SK-N-SH (cell line): Measurements from ENCODE around the gene CYP11A1. TPM values are rescaled to one million over a fixed set of nuclear protein-coding genes. Genes with fewer than 3 reads are reported as not detected.

Experiments
- CTCF ChIA-PET: fragments of 300-600, 350-600 bp; formaldehyde crosslinking; extraction: SDS; loops from one replicate; lab custom pipeline; 2021; lab: Yijun Ruan, JAX
- POLR2A ChIA-PET: fragments of 350-600 bp; sonication (Branson Sonifier 250); formaldehyde crosslinking; extraction: SDS; loops from one replicate; lab custom pipeline; 2020; ENCODE audit warnings: antibody characterized with exemption, inconsistent platforms; lab: Yijun Ruan, JAX
- DNase-seq: peaks from one replicate; pipeline ENCODE4 v3.0.0; 2012
- H2AFZ ChIP-seq: fragments of 200-600 bp; sonication (generic); 2 replicates; pipeline ENCODE4 v1.8.1; 2016; ENCODE audit warnings: antibody characterized with exemption, mild to moderate bottlenecking, low read depth
- H3F3A ChIP-seq: fragments of 200-600 bp; sonication (generic); replicated peaks from 2 replicates; pipeline ENCODE3; 2016; ENCODE audit warnings: antibody characterized with exemption, mild to moderate bottlenecking; ENCODE audit not compliant: insufficient read depth
- H3K27ac ChIP-seq, 2 experiments: fragments of 200-500 bp in 1 of 2; fragments of 200-600 bp in 1 of 2; sonication (Bioruptor generic) in 1 of 2; sonication (generic), shearing (Covaris generic) in 1 of 2; 2 replicates each; pipeline versions ENCODE4 v1.5.1 to v1.6.1; 2014 to 2016; ENCODE audit warnings: low read depth in 2 of 2, inconsistent platforms in 1 of 2, low read length in 1 of 2, mild to moderate bottlenecking in 1 of 2, mixed read lengths in 1 of 2
- H3K27me3 ChIP-seq: fragments of 200-600 bp; sonication (generic), shearing (Covaris generic); 2 replicates; pipeline ENCODE4 v1.6.1; 2016; ENCODE audit warnings: mixed run types; ENCODE audit not compliant: insufficient read depth
- H3K36me3 ChIP-seq, 2 experiments: fragments of 200-500 bp in 1 of 2; fragments of 200-600 bp in 1 of 2; sonication (Bioruptor generic) in 1 of 2; sonication (generic) in 1 of 2; replicated peaks in 1 of 2; 2 replicates each; pipeline versions ENCODE3 to v1.5.1; 2014 to 2016; ENCODE audit warnings: low read length in 1 of 2, mild to moderate bottlenecking in 1 of 2; ENCODE audit not compliant: insufficient read depth in 2 of 2, control insufficient read depth in 1 of 2
- H3K4me1 ChIP-seq, 2 experiments: fragments of 200-500 bp in 1 of 2; fragments of 200-600 bp in 1 of 2; sonication (Bioruptor generic) in 1 of 2; sonication (generic), shearing (Covaris generic) in 1 of 2; 2 replicates each; pipeline versions ENCODE4 v1.5.1 to v1.6.1; 2014 to 2016; ENCODE audit warnings: low read depth in 1 of 2, low read length in 1 of 2, mixed run types in 1 of 2; ENCODE audit not compliant: insufficient read depth in 2 of 2, control insufficient read depth in 1 of 2
- H3K4me2 ChIP-seq: fragments of 200-600 bp; sonication (generic), shearing (Covaris generic); 2 replicates; pipeline ENCODE4 v1.6.1; 2017; ENCODE audit warnings: mixed run types
- H3K4me3 ChIP-seq, 2 experiments: fragments of 200-500 bp in 1 of 2; fragments of 200-600 bp in 1 of 2; sonication (Bioruptor generic) in 1 of 2; sonication (generic), shearing (Covaris generic) in 1 of 2; 2 replicates each; pipeline versions ENCODE4 v1.5.1 to v1.8.1; 2014 to 2016; ENCODE audit warnings: low read depth in 2 of 2, inconsistent platforms in 1 of 2, low read length in 1 of 2, mild to moderate bottlenecking in 1 of 2, mixed read lengths in 1 of 2, moderate library complexity in 1 of 2
- H3K79me2 ChIP-seq: fragments of 200-600 bp; sonication (generic); 2 replicates; pipeline ENCODE4 v1.8.1; 2017; ENCODE audit warnings: mild to moderate bottlenecking; ENCODE audit not compliant: insufficient read depth
- H3K9ac ChIP-seq: fragments of 200-600 bp; sonication (generic); 2 replicates; pipeline ENCODE4 v1.6.1; 2017; ENCODE audit warnings: mixed run types
- H3K9me2 ChIP-seq: fragments of 200-600 bp; sonication (generic); 2 replicates; pipeline ENCODE4 v1.6.1; 2017; ENCODE audit warnings: mixed run types
- H3K9me3 ChIP-seq: fragments of 200-600 bp; sonication (generic); 2 replicates; pipeline ENCODE4 v1.6.1; 2017; ENCODE audit warnings: mixed run types, mild to moderate bottlenecking, moderate library complexity
- H4K20me1 ChIP-seq: fragments of 200-600 bp; sonication (generic); 2 replicates; pipeline ENCODE4 v1.6.1; 2017; ENCODE audit warnings: mild to moderate bottlenecking, mixed run types; ENCODE audit not compliant: insufficient read depth
- EP300 ChIP-seq, 2 experiments: IDR thresholded peaks; 2 replicates each; pipeline versions ENCODE4 v1.4.0 to v1.6.1; 2012; ENCODE audit warnings: borderline replicate concordance in 1 of 2, low read depth in 1 of 2, low read length in 1 of 2
- EZH2phosphoT487 ChIP-seq: fragments of 200-600 bp; sonication (generic); IDR thresholded peaks from 2 replicates; pipeline ENCODE4 v1.6.1; 2017; ENCODE audit warnings: low read depth, mixed run types, mild to moderate bottlenecking, antibody characterized with exemption, moderate library complexity, borderline replicate concordance
- JUND ChIP-seq: IDR thresholded peaks from 2 replicates; pipeline ENCODE4 v1.4.0; 2012
- MXI1 ChIP-seq: IDR thresholded peaks from 2 replicates; pipeline ENCODE4 v1.6.1; 2012; ENCODE audit warnings: mild to moderate bottlenecking, low read depth, low read length, improper control_type of control experiment
- NFIC ChIP-seq: IDR thresholded peaks from 2 replicates; pipeline ENCODE4 v1.4.0; 2012; ENCODE audit warnings: borderline replicate concordance
- NRF1 ChIP-seq: IDR thresholded peaks from 2 replicates; pipeline ENCODE4 v1.6.1; 2012; ENCODE audit warnings: low read depth, mild to moderate bottlenecking, low read length
- POLR2AphosphoS5 ChIP-seq: IDR thresholded peaks from 2 replicates; pipeline ENCODE4 v1.6.1; 2012; ENCODE audit warnings: low read depth, low read length
- TAF1 ChIP-seq: IDR thresholded peaks from 2 replicates; pipeline ENCODE4 v1.6.1; 2012; ENCODE audit warnings: low read depth, mild to moderate bottlenecking, low read length, moderate library complexity, borderline replicate concordance
- TCF12 ChIP-seq: IDR thresholded peaks from 2 replicates; pipeline ENCODE4 v1.4.0; 2012
- TEAD4 ChIP-seq: IDR thresholded peaks from 2 replicates; pipeline ENCODE4 v1.4.0; 2012; ENCODE audit warnings: mild to moderate bottlenecking, borderline replicate concordance; ENCODE audit not compliant: insufficient read depth
- WGBS: methylation state at CpG from one replicate; pipeline ENCODE4 v1.1.6; 2017; ENCODE audit warnings: low lambda C conversion rate; 5-methylcytosine and 5-hydroxymethylcytosine counted together
- polyA plus RNA-seq, 3 experiments: library from polyadenylated mRNA; depleted of rRNA; stranded (reverse); fragments of >200 nt; gene quantifications; 2 replicates each; pipeline ENCODE4 v1.2.3, GENCODE V29; 2012
- TF ChIP-seq, protein P1 (sequence below): fragments of 150-350 bp; IDR thresholded peaks from 2 replicates; pipeline ENCODE4 v1.6.1; 2017; ENCODE audit warnings: antibody characterized with exemption, low read length, low read depth, borderline replicate concordance
- TF ChIP-seq, protein P2 (sequence below): IDR thresholded peaks from 2 replicates; pipeline ENCODE4 v1.4.0; 2012; ENCODE audit warnings: low read depth, borderline replicate concordance
- TF ChIP-seq, protein P3 (sequence below): fragments of 200-600 bp; sonication (generic); IDR thresholded peaks from 2 replicates; pipeline ENCODE4 v1.6.1; 2017; ENCODE audit warnings: antibody characterized with exemption, mild to moderate bottlenecking, moderate library complexity
- TF ChIP-seq, protein P4 (sequence below): fragments of 150-350 bp; IDR thresholded peaks from 2 replicates; pipeline ENCODE4 v1.6.1; 2016; ENCODE audit warnings: mild to moderate bottlenecking, low read depth, low read length
- TF ChIP-seq, protein P5 (sequence below): IDR thresholded peaks from 2 replicates; pipeline ENCODE4 v1.4.0; 2012; ENCODE audit warnings: low read depth, borderline replicate concordance

The CYP11A1 gene
- polyA plus RNA-seq, 1 of the 3 experiments (the other 2 are of a cell fraction), result 0.08 TPM

DNA sequence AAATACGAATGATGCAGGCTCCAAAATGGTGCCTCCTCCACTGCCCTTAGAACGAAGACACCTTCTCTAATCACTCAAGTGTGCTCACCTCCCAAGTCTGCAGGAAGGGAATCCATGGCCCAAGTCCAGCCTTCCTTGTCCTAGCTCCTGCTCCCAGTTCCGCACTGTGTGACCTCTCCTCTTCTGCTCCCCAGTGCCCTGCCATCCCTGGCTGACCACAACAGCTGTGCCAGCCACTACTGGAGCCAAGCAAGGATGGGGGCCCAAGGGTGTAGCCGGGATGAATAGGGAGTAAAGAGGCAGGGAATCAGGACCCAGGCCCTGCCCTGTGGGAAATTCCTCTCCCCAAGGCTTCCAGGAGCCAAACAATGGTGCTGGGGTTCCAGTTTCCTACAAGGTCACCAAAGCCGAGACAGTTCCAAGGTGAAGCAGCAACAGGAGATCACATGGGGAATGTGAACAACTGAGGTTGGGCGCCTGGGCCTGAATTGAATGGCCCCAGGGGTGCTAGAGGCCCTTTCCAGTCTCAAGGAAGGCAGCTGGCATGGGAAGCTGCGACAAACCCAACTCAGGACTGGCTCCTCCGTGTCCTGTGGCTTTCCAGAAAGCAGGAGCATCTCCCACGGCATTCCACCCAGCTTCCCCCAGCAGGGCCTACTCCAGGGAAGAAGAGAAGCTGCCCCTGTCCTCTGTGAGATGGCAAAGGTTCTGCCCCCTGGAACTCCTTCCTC is 46.1 kb upstream of the CYP11A1 start:
- CTCF ChIA-PET, result interaction anchor here (0.9 kb wide), 1 partner anchor 18 kb away, joined by 4 read pairs; no protein-coding TSS in a partner anchor
- POLR2A ChIA-PET, result no interaction called here
- no peak overlapping the region for H3K27ac ChIP-seq

DNA sequence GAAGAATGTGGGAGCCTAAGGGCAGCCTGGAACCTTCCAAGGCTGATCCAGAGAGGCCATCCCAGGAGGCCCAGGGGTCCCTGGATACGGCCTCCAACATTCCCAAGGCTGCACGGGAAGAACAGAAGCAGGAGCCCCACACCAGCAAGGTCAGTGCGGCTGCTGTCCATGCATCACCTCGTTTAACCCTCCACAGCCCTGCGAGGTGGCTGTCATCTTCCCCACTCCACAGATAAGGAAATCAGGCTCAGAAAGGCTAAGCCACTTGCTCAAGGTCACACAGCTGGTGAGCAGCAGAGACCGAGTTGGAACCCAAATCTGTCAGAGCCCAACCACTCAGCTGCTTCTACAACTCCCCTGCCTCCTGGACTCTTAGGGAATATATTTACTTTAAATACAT is 44.7 kb upstream of the CYP11A1 start:
- DNase-seq, result no peak
- TF ChIP-seq EP300 (IDR thresholded peaks at IDR 0.05; ENCODE audit: borderline replicate concordance in 1 of 2, low read depth in 1 of 2, low read length in 1 of 2) (no peak), NFIC (no peak), NRF1 (no peak), POLR2AphosphoS5 (no peak), TEAD4 (no peak), TAF1 (no peak), TCF12 (no peak), JUND (no peak)
- TF ChIP-seq, protein P1, sequence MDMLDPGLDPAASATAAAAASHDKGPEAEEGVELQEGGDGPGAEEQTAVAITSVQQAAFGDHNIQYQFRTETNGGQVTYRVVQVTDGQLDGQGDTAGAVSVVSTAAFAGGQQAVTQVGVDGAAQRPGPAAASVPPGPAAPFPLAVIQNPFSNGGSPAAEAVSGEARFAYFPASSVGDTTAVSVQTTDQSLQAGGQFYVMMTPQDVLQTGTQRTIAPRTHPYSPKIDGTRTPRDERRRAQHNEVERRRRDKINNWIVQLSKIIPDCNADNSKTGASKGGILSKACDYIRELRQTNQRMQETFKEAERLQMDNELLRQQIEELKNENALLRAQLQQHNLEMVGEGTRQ, result no peak
- TF ChIP-seq, protein P2, sequence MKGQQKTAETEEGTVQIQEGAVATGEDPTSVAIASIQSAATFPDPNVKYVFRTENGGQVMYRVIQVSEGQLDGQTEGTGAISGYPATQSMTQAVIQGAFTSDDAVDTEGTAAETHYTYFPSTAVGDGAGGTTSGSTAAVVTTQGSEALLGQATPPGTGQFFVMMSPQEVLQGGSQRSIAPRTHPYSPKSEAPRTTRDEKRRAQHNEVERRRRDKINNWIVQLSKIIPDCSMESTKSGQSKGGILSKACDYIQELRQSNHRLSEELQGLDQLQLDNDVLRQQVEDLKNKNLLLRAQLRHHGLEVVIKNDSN, result no peak
- TF ChIP-seq, protein P3, sequence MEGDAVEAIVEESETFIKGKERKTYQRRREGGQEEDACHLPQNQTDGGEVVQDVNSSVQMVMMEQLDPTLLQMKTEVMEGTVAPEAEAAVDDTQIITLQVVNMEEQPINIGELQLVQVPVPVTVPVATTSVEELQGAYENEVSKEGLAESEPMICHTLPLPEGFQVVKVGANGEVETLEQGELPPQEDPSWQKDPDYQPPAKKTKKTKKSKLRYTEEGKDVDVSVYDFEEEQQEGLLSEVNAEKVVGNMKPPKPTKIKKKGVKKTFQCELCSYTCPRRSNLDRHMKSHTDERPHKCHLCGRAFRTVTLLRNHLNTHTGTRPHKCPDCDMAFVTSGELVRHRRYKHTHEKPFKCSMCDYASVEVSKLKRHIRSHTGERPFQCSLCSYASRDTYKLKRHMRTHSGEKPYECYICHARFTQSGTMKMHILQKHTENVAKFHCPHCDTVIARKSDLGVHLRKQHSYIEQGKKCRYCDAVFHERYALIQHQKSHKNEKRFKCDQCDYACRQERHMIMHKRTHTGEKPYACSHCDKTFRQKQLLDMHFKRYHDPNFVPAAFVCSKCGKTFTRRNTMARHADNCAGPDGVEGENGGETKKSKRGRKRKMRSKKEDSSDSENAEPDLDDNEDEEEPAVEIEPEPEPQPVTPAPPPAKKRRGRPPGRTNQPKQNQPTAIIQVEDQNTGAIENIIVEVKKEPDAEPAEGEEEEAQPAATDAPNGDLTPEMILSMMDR, result no peak
- TF ChIP-seq, protein P4, sequence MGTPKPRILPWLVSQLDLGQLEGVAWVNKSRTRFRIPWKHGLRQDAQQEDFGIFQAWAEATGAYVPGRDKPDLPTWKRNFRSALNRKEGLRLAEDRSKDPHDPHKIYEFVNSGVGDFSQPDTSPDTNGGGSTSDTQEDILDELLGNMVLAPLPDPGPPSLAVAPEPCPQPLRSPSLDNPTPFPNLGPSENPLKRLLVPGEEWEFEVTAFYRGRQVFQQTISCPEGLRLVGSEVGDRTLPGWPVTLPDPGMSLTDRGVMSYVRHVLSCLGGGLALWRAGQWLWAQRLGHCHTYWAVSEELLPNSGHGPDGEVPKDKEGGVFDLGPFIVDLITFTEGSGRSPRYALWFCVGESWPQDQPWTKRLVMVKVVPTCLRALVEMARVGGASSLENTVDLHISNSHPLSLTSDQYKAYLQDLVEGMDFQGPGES, result no peak
- TF ChIP-seq, protein P5, sequence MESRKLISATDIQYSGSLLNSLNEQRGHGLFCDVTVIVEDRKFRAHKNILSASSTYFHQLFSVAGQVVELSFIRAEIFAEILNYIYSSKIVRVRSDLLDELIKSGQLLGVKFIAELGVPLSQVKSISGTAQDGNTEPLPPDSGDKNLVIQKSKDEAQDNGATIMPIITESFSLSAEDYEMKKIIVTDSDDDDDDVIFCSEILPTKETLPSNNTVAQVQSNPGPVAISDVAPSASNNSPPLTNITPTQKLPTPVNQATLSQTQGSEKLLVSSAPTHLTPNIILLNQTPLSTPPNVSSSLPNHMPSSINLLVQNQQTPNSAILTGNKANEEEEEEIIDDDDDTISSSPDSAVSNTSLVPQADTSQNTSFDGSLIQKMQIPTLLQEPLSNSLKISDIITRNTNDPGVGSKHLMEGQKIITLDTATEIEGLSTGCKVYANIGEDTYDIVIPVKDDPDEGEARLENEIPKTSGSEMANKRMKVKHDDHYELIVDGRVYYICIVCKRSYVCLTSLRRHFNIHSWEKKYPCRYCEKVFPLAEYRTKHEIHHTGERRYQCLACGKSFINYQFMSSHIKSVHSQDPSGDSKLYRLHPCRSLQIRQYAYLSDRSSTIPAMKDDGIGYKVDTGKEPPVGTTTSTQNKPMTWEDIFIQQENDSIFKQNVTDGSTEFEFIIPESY, result no peak
- H3K4me3 ChIP-seq, result no peak overlapping the region
- H3K36me3 ChIP-seq, result no peaks in the 10 kb centered on the region
- H3K9ac ChIP-seq, result no peak overlapping the region
- H3K27ac ChIP-seq, result no peak overlapping the region
- peaks cover 0 to 5% of the 10 kb centered on the region in 2 experiments; a peak in 2 of 4 replicates for H3K4me1 ChIP-seq
- no peaks in the 10 kb centered on the region for H3K79me2 ChIP-seq
- ChIA-PET CTCF (interaction anchor here (0.6 to 0.9 kb wide), 3 partner anchors 12 to 203 kb away, joined by 3 to 4 read pairs (median 3); no protein-coding TSS in a partner anchor), POLR2A (no interaction called here)
- no peak overlapping the region for H2AFZ ChIP-seq
- H3K27me3 ChIP-seq, result no peaks in the 10 kb centered on the region
- H4K20me1 ChIP-seq, result no peaks in the 10 kb centered on the region
- no peak overlapping the region for H3K4me2 ChIP-seq
- no peaks in the 10 kb centered on the region for H3K9me3 ChIP-seq
- no peaks in the 10 kb centered on the region for H3K9me2 ChIP-seq
- WGBS, result 55% methylated on average over 4 of the region's 6 CpGs
- H3F3A ChIP-seq, result peaks cover 1% of the 10 kb centered on the region

More for the DNA sequence above, 46.1 kb upstream of the CYP11A1 start:
- no peaks in the 10 kb centered on the region for H3K79me2 ChIP-seq
- WGBS, result 77% methylated on average over 8 of the region's 9 CpGs
- no peak overlapping the region for H3K4me3 ChIP-seq
- no peaks in the 10 kb centered on the region for H3K9me2 ChIP-seq
- no peaks in the 10 kb centered on the region for H3K36me3 ChIP-seq
- DNase-seq, result no peak
- no peak for TF ChIP-seq POLR2AphosphoS5
- TF ChIP-seq, protein P2, result no peak
- TF ChIP-seq, protein P4, result no peak
- no peak for TF ChIP-seq EZH2phosphoT487
- TF ChIP-seq MXI1, result no peak
- H3K4me1 ChIP-seq, result peaks cover 0 to 3% of the 10 kb centered on the region in 2 experiments; a peak in 1 of 4 replicates
- H3K27me3 ChIP-seq, result no peaks in the 10 kb centered on the region
- H4K20me1 ChIP-seq, result no peaks in the 10 kb centered on the region
- no peaks in the 10 kb centered on the region for H3F3A ChIP-seq
- no peak overlapping the region for H3K9ac ChIP-seq
- no peak overlapping the region for H3K4me2 ChIP-seq
- no peaks in the 10 kb centered on the region for H3K9me3 ChIP-seq
- no peak overlapping the region for H2AFZ ChIP-seq
